ENCODE measurements around the gene ZNF473. TPM values are rescaled to one million over a fixed set of nuclear protein-coding genes. Genes with fewer than 3 reads are reported as not detected.

Gene ZNF473
- total and polyA plus RNA-seq, 5 donors from 2014 or later: 3.5 to 8.3 (median 5.7) TPM

DNA sequence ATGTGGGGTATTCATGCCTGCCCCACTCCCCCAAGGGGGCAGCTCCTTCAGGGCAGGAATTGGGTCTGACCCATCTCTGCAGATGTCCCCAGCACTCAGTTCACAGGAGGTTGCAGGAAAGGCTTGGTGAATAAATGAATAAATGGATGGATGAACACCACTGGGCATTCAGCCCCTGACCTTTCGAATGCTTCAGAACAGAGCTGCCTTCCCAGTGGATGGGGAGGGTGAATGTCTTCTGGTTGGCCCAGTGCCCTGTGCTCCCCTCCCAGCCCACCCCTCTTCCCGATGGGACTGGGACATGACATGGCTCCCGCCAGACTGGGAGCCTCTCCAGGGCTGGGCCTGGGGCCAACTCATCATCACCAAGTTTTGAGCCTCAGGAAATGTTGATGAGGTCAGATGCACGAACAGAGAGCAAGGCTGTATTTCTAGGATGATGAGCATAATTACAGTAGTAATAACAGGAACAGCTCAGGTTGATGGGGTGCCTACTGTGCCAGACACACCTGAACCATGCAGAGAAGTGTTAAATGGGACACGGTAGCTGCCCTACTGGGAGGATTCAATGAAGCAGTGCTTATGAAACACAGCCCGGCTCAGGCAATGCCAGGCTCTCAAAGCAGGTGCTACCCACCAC lies 26.3 kb upstream of the ZNF473 start:
- Mint-ChIP-seq H3K9me3 (peaks cover 0 to 1% (median 0%) of the 10 kb centered on the region in 7 donors), H3K36me3 (peaks cover 38% of the 10 kb centered on the region), H3K27me3 (no peaks in the 10 kb centered on the region), H3K4me1 (peaks cover 0 to 4% (median 2%) of the 10 kb centered on the region in 4 donors), H3K4me3 (no peak overlapping the region), H3K27ac (peak overlapping the region in 1 of 3 donors; percentile 71)
- Histone ChIP-seq H3K4me3 (ENCODE audit: low read depth, low read length) (no peak overlapping the region), H3K27me3 (ENCODE audit: control insufficient read depth, insufficient read depth, low read length) (no peaks in the 10 kb centered on the region), H3K9me3 (ENCODE audit: control insufficient read depth in 2 of 2, low read length in 2 of 2) (no peaks in the 10 kb centered on the region), H3K27ac (ENCODE audit: insufficient read depth, low read length, poor library complexity, severe bottlenecking) (no peak overlapping the region), H3K4me1 (ENCODE audit: control insufficient read depth, insufficient read depth, low read length, poor library complexity, severe bottlenecking) (no peaks in the 10 kb centered on the region), H3K36me3 (ENCODE audit: control insufficient read depth, insufficient read depth, low read length) (peaks cover 84% of the 10 kb centered on the region)
- DNase-seq: no peak
- no peak for ATAC-seq (ENCODE audit: low read depth in 2 of 2)

DNA sequence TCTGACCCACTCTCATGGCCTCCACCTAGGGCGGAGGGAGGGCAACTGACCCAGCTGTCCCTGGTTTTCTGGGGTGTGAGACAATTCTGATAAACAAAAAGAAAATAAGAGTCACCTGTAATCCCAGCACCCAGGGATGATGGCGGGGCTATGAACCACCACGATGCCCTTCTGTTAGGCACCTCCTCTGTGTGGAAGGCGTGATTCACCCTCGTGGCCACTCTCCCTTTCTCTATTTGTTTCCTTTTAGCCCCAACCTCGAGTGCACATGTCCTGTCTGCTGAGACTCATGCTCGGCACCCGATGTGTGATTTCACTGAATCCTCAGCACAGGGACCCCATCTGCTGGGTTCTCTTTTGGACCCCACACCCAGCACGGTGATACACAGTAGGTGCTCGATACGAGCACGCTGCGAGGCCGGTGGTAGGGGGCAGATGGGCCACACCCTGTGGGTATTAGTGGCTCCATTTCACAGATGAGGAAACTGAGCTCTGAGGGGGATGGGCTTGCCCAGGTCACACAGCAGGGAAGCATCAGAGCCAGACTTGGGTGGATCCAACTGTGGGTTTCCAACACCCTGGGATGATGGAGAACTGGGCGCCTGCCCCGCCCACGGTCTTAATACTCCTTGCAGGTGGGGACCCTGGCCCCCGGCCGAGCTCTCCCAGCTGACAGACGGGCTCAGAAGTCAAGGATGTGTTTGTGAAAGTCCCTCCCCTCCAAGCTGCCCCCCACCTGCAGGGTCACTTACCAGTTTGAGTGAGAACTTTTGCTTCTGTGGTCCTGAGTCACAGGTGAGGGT lies 25.6 kb upstream of the ZNF473 start:
- Histone ChIP-seq H3K9me3 (ENCODE audit: control insufficient read depth in 2 of 2, low read length in 2 of 2) (no peaks in the 10 kb centered on the region), H3K36me3 (ENCODE audit: control insufficient read depth, insufficient read depth, low read length) (peaks cover 84% of the 10 kb centered on the region), H3K27ac (ENCODE audit: insufficient read depth, low read length, poor library complexity, severe bottlenecking) (no peak overlapping the region), H3K4me1 (ENCODE audit: control insufficient read depth, insufficient read depth, low read length, poor library complexity, severe bottlenecking) (no peaks in the 10 kb centered on the region), H3K27me3 (ENCODE audit: control insufficient read depth, insufficient read depth, low read length) (no peaks in the 10 kb centered on the region), H3K4me3 (ENCODE audit: low read depth, low read length) (no peak overlapping the region)
- peaks cover 0 to 1% (median 0%) of the 10 kb centered on the region in 7 donors for H3K9me3 Mint-ChIP-seq
- no peak for DNase-seq
- no peaks in the 10 kb centered on the region for H3K27me3 Mint-ChIP-seq
- ATAC-seq (ENCODE audit: low read depth in 2 of 2): no peak
- no peak overlapping the region for H3K27ac Mint-ChIP-seq
- peaks cover 33% of the 10 kb centered on the region for H3K36me3 Mint-ChIP-seq
- no peak overlapping the region for H3K4me3 Mint-ChIP-seq
- peaks cover 0 to 6% (median 4%) of the 10 kb centered on the region in 4 donors for H3K4me1 Mint-ChIP-seq

DNA sequence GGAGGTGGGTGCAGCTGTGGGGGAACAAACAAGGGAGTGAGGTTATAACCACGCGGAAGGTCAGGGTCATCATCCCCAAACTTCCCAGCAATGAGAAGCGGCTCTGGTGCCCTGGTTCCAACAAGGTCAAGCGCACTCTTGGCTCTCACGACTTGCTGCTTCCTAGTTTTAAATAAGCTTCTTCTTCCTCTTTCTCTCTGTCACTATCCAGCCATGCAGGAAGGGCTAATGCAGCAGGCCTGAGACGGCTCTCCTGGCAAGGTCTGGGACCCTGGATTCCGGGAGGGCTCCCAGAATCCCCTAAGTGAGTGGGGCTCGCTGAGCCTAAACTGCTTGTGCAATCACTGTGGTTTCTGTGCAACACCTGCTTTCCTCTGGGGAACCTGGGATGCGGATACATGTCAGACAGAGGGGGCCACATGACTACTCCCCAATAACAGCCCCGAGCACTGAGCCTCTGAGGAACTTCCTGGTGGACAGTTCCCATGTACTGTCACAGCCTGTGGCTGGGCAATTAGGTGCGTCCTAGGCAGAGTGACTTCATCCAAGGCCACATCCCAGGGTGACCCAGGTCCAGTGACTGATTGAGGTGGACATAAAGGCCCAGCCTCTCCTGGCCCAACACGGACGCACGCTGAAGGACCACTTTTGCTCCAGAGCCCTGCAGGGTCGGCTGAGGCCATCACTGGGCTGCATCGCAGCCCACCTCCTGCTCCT lies 24.8 kb upstream of the ZNF473 start:
- no peaks in the 10 kb centered on the region for H3K27me3 ChIP-seq (ENCODE audit: control insufficient read depth, insufficient read depth, low read length)
- H3K4me1 Mint-ChIP-seq: peaks cover 0 to 6% (median 4%) of the 10 kb centered on the region in 4 donors
- H3K4me1 ChIP-seq (ENCODE audit: control insufficient read depth, insufficient read depth, low read length, poor library complexity, severe bottlenecking): no peaks in the 10 kb centered on the region
- H3K36me3 Mint-ChIP-seq: peaks cover 33% of the 10 kb centered on the region
- H3K27ac Mint-ChIP-seq: no peak overlapping the region
- no peak overlapping the region for H3K27ac ChIP-seq (ENCODE audit: insufficient read depth, low read length, poor library complexity, severe bottlenecking)
- H3K9me3 Mint-ChIP-seq: peaks cover 0 to 1% (median 0%) of the 10 kb centered on the region in 7 donors
- DNase-seq: no peak
- no peak overlapping the region for H3K4me3 Mint-ChIP-seq
- H3K27me3 Mint-ChIP-seq: no peaks in the 10 kb centered on the region
- H3K4me3 ChIP-seq (ENCODE audit: low read depth, low read length): no peak overlapping the region
- H3K9me3 ChIP-seq (ENCODE audit: control insufficient read depth in 2 of 2, low read length in 2 of 2): no peaks in the 10 kb centered on the region
- peaks cover 85% of the 10 kb centered on the region for H3K36me3 ChIP-seq (ENCODE audit: control insufficient read depth, insufficient read depth, low read length)
- no peak for ATAC-seq (ENCODE audit: low read depth in 2 of 2)

DNA sequence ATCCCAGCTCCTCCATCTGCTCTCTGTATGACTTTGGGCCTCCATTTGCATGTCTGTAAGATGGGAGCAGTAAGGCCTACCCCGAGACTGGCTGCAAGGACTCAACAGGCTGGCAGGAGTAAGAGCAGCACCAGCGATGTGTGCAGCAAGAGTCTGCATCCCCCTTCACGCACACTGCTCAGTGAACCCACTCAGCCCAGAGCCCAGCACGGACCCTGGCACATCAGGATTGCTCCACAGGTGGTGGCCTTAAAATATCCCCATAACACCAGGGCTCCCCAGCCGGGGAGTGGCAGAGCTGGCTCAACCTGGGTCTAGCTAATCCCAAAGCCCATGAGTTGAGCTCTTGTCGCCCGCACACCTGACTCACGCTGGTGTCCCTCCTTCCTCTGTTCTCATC lies 24.0 kb upstream of the ZNF473 start:
- Mint-ChIP-seq H3K27ac (peak overlapping the region in 1 of 3 donors; percentile 32), H3K27me3 (no peaks in the 10 kb centered on the region), H3K9me3 (peaks cover 0 to 1% (median 0%) of the 10 kb centered on the region in 7 donors), H3K36me3 (peaks cover 34% of the 10 kb centered on the region), H3K4me1 (peaks cover 0 to 6% (median 4%) of the 10 kb centered on the region in 4 donors), H3K4me3 (no peak overlapping the region)
- H3K27me3 ChIP-seq (ENCODE audit: control insufficient read depth, insufficient read depth, low read length): no peaks in the 10 kb centered on the region
- DNase-seq: no peak
- no peak overlapping the region for H3K27ac ChIP-seq (ENCODE audit: insufficient read depth, low read length, poor library complexity, severe bottlenecking)
- H3K9me3 ChIP-seq (ENCODE audit: control insufficient read depth in 2 of 2, low read length in 2 of 2): no peaks in the 10 kb centered on the region
- H3K36me3 ChIP-seq (ENCODE audit: control insufficient read depth, insufficient read depth, low read length): peaks cover 84% of the 10 kb centered on the region
- ATAC-seq (ENCODE audit: low read depth in 2 of 2): no peak
- no peak overlapping the region for H3K4me3 ChIP-seq (ENCODE audit: low read depth, low read length)
- no peaks in the 10 kb centered on the region for H3K4me1 ChIP-seq (ENCODE audit: control insufficient read depth, insufficient read depth, low read length, poor library complexity, severe bottlenecking)

DNA sequence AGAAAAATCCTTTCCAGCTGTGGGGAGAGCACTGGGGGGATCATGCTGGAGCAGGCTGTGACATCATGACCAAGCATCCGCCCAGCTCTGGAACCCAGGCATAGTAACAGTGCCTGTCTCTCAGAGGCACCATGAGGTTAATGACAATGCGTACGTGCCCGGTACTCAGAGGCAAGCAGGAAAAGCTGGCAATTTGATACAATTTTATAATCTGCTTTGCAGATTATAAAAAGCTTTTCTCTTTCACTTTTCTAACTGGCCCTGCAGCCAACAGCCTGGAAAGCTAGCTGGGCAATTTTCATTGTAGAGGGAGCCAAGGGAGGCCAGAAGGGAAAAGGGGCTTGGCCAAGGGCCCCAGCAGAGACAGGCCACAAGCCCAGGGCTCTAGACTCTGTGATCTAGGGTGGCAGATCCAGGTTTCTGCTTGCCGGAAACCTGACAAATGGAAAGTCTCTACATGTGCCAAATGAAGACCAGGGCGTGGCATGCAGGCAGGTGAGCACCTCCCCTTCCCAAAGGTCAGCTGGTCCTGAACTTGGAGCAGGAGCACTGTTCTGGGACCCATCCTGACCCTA lies 23.3 kb upstream of the ZNF473 start:
- no peak for ATAC-seq (ENCODE audit: low read depth in 2 of 2)

DNA sequence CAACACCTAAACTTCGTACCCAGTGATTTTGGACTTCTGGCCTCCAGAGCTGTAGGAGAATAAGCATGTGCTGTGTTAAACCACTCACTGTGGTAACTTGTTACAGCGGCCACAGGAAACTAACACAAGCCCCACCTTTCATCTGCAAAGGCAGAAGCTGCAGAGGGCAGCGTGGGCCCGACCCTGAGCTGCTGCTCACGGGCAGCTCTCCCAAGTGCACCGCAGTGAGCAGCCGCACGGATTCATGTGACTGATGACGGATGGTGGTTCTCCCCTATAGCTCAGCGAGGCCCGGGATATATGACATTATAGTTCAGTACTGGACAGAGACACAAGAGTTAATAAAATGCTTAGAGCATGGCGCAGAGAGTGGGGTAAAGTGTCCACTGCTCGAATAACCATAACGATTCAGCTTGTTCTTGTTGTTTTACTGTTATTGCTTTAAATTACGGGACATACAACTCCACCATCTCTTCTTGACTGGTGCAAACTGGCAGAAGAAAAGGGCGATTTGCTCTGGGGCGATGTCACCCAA lies 22.5 kb upstream of the ZNF473 start:
- H3K36me3 Mint-ChIP-seq: peaks cover 35% of the 10 kb centered on the region
- no peaks in the 10 kb centered on the region for H3K27me3 Mint-ChIP-seq
- H3K9me3 ChIP-seq (ENCODE audit: control insufficient read depth in 2 of 2, low read length in 2 of 2): no peaks in the 10 kb centered on the region
- no peak overlapping the region for H3K27ac ChIP-seq (ENCODE audit: insufficient read depth, low read length, poor library complexity, severe bottlenecking)
- no peak overlapping the region for H3K4me3 ChIP-seq (ENCODE audit: low read depth, low read length)
- no peak overlapping the region for H3K27ac Mint-ChIP-seq
- DNase-seq (no peak), ATAC-seq (ENCODE audit: low read depth in 2 of 2) (no peak)
- H3K4me3 Mint-ChIP-seq: no peak overlapping the region
- H3K9me3 Mint-ChIP-seq: no peaks in the 10 kb centered on the region
- H3K27me3 ChIP-seq (ENCODE audit: control insufficient read depth, insufficient read depth, low read length): no peaks in the 10 kb centered on the region
- no peaks in the 10 kb centered on the region for H3K4me1 ChIP-seq (ENCODE audit: control insufficient read depth, insufficient read depth, low read length, poor library complexity, severe bottlenecking)
- H3K36me3 ChIP-seq (ENCODE audit: control insufficient read depth, insufficient read depth, low read length): peaks cover 89% of the 10 kb centered on the region
- peaks cover 0 to 10% (median 4%) of the 10 kb centered on the region in 4 donors for H3K4me1 Mint-ChIP-seq

More for the DNA sequence above, 23.3 kb upstream of the ZNF473 start:
- H3K9me3 ChIP-seq (ENCODE audit: control insufficient read depth in 2 of 2, low read length in 2 of 2): no peaks in the 10 kb centered on the region
- peaks cover 0 to 10% (median 4%) of the 10 kb centered on the region in 4 donors for H3K4me1 Mint-ChIP-seq
- no peak overlapping the region for H3K4me3 Mint-ChIP-seq
- H3K27me3 Mint-ChIP-seq: no peaks in the 10 kb centered on the region
- H3K27ac Mint-ChIP-seq: no peak overlapping the region
- no peak overlapping the region for H3K27ac ChIP-seq (ENCODE audit: insufficient read depth, low read length, poor library complexity, severe bottlenecking)
- peaks cover 0 to 1% (median 0%) of the 10 kb centered on the region in 7 donors for H3K9me3 Mint-ChIP-seq
- peaks cover 37% of the 10 kb centered on the region for H3K36me3 Mint-ChIP-seq
- peaks cover 84% of the 10 kb centered on the region for H3K36me3 ChIP-seq (ENCODE audit: control insufficient read depth, insufficient read depth, low read length)
- no peaks in the 10 kb centered on the region for H3K4me1 ChIP-seq (ENCODE audit: control insufficient read depth, insufficient read depth, low read length, poor library complexity, severe bottlenecking)
- no peaks in the 10 kb centered on the region for H3K27me3 ChIP-seq (ENCODE audit: control insufficient read depth, insufficient read depth, low read length)
- no peak overlapping the region for H3K4me3 ChIP-seq (ENCODE audit: low read depth, low read length)
- DNase-seq: no peak

DNA sequence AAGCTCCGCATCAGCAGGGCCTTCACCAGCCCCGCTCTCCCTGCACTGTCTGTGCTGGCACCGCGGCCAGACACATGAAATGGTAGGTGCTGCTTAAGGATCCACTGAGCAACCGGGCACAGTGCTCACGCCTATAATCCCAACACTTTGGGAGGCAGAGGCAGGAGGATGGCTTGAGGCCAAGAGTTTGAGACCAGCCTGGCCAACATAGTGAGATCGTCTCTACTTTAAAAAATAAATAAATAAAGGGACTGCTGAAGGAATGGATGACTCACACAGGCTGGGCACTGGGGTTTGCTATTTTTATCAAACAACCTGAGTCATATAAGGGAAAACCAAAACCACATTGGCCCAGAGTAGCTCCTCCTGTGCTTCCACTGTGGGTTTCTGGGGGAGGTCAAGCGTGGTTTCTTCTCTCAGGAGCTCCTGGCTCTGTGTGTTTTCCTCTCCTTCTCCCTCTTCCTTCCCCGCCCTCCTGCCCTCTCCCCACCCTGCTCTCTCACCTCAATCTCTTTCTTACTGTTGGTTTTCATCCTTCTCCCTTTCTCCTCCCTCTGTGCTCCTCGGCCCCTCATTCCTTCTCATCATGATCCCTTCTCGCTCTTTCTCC lies 21.9 kb upstream of the ZNF473 start:
- no peak overlapping the region for H3K4me3 Mint-ChIP-seq

More for the DNA sequence above, 21.9 kb upstream of the ZNF473 start:
- H3K9me3 ChIP-seq (ENCODE audit: control insufficient read depth in 2 of 2, low read length in 2 of 2): no peaks in the 10 kb centered on the region
- peaks cover 90% of the 10 kb centered on the region for H3K36me3 ChIP-seq (ENCODE audit: control insufficient read depth, insufficient read depth, low read length)
- no peak overlapping the region for H3K27ac ChIP-seq (ENCODE audit: insufficient read depth, low read length, poor library complexity, severe bottlenecking)
- ATAC-seq (ENCODE audit: low read depth in 2 of 2): peak; percentile 35 to 41
- H3K27me3 ChIP-seq (ENCODE audit: control insufficient read depth, insufficient read depth, low read length): no peaks in the 10 kb centered on the region
- Mint-ChIP-seq H3K27me3 (no peaks in the 10 kb centered on the region), H3K4me1 (peaks cover 0 to 10% (median 4%) of the 10 kb centered on the region in 4 donors), H3K9me3 (no peaks in the 10 kb centered on the region), H3K27ac (no peak overlapping the region), H3K36me3 (peaks cover 35% of the 10 kb centered on the region)
- H3K4me3 ChIP-seq (ENCODE audit: low read depth, low read length): no peak overlapping the region
- H3K4me1 ChIP-seq (ENCODE audit: control insufficient read depth, insufficient read depth, low read length, poor library complexity, severe bottlenecking): no peaks in the 10 kb centered on the region
- DNase-seq: peak in 1 of 3 donors; percentile 10
